ENCODE results near the gene FNIP2.

The FNIP2 gene

DNA sequence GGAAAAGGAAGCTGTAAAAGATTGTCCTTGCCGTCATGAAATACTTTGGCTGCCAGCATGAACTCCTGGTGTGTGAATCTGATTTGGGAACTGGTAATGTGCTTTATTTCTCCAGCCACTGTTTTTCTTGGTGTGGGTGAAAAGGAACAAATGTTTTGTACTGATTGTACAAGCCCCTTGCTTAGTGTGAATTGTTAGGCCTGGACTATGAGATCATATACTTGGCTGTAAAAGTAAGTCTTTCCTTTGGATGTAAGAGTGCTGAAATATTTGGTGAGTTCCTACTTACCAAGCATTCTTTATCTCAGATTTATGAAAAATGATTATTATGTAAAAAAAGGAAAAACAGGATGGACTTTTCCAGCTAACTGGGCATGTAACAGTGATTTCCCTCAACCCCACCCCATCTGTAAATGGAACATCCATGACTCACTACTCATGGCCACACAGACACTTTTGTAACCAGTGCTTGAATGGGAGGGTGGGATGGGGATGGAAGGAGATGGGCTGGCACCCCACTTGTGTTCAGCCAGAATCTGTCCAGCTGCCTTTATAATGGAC, 6.3 kb downstream of the FNIP2 start:
- DNase-seq (ENCODE audit: low spot score), result no peak
- TF ChIP-seq, protein P1, sequence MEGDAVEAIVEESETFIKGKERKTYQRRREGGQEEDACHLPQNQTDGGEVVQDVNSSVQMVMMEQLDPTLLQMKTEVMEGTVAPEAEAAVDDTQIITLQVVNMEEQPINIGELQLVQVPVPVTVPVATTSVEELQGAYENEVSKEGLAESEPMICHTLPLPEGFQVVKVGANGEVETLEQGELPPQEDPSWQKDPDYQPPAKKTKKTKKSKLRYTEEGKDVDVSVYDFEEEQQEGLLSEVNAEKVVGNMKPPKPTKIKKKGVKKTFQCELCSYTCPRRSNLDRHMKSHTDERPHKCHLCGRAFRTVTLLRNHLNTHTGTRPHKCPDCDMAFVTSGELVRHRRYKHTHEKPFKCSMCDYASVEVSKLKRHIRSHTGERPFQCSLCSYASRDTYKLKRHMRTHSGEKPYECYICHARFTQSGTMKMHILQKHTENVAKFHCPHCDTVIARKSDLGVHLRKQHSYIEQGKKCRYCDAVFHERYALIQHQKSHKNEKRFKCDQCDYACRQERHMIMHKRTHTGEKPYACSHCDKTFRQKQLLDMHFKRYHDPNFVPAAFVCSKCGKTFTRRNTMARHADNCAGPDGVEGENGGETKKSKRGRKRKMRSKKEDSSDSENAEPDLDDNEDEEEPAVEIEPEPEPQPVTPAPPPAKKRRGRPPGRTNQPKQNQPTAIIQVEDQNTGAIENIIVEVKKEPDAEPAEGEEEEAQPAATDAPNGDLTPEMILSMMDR (IDR thresholded peaks at IDR 0.05), result no peak
- Histone ChIP-seq H3K4me3 (peak overlapping the region; percentile 19), H3K27ac (peak overlapping the region; percentile 69 to 77)

DNA sequence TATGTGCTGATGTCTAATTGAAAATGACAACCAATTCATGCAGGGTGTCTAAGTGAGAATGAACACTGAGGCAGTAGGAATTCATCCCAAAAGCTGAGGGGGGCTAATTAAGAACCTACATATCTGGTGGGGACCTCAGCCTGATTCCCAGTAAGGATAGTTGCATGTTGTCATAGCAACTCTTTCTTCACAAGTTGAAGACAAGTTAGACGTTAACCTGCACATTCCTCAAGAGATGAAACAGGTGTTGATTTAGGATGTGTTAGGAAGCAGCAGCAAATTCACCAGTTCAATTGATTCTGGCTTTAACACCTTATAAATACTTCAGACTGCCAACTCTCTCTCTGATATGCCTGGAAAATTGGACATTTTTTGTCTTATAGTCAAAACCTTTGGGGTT, 7.3 kb downstream of the FNIP2 start:
- Histone ChIP-seq H3K4me3 (no peak overlapping the region), H3K27ac (peak overlapping the region in 1 of 2 donors; percentile 29)
- TF ChIP-seq, protein P1 (IDR thresholded peaks at IDR 0.05), result no peak
- no peak for DNase-seq (ENCODE audit: low spot score)

DNA sequence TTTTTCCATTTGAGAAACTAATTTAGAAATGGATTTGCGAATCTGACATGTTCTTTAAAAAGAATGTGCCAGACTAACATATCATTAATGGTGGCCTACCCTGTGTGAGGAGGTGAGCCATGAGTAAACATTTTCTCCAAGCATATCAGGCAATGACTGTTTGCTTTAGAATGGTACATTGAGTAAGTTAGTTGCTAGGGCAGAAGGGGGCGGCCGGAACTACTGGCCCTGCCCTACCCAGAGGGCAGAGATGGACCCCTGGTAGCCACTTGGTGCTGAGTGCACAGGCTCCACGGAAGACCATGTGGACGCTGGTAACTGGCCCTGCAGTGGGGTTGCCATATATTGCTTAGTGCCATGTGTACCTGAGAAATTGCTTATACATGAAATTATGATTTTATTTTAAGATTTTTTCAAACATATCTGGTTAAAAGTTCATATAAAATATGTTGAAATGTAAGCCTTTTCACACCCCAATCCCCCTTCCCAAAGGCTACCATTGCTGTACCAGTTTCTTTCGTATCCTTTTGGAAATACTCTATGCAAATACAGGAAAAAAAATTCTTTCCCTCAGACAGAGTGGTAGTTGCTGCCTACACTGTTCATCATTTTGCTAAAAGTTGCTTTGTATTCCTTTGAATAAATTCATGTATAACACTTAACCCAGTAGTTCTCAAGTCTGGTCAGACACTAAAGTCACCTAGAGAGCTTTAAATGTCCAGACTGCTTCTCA, 8.8 kb downstream of the FNIP2 start:
- TF ChIP-seq, protein P1 (IDR thresholded peaks at IDR 0.05), result no peak
- Histone ChIP-seq H3K27ac (no peak overlapping the region), H3K4me3 (no peak overlapping the region)
- no peak for DNase-seq (ENCODE audit: low spot score)

DNA sequence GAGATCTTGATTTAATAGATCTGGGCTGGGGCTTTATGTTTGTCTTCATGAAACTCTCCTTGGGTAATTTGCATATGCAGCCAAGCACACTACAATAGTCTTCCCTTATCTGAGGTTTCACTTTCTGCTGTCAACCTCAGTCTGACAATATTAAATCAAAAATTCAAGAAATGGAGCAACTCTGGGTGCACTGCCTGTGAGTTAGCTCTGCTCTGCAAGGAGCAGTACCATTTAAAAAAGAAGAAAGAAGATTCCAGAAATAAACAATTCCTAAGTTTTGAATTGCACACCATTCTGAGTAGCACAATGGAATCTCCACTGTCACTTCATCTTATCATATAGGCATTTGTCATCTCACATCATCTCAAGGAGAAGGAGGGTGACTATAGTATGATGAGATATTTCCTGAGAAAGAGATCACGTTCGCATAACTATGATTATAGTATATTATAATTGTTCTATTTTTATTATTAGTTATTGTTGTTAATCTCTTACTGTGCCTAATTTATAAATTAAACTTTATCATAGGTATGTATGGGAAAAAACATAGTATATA, 9.4 kb downstream of the FNIP2 start:
- H3K27ac ChIP-seq, result no peak overlapping the region
- DNase-seq (ENCODE audit: low spot score), result no peak
- H3K4me3 ChIP-seq, result no peak overlapping the region
- TF ChIP-seq, protein P1 (IDR thresholded peaks at IDR 0.05), result no peak

DNA sequence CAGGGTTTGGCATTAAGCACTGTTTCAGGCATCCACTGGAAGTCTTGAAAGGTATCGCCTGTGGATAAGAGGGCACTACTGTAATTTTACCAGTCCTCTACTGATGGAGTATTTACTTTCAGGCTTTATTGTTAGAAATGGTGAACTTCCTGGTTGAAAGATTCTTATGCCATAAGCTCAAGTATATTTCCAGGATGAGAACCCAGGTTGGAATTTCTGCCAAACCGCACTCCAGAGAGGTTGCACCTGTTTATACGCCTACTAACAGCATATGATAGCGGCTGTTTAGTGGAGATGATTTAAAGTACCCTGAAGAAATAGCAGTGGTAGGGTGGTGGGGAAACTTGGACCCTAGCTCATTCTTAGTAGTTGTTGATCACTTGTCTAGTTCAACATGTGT, 9.9 kb downstream of the FNIP2 start:
- DNase-seq (ENCODE audit: low spot score), result no peak
- H3K4me3 ChIP-seq, result no peak overlapping the region
- no peak overlapping the region for H3K27ac ChIP-seq
- TF ChIP-seq, protein P1 (IDR thresholded peaks at IDR 0.05), result no peak

DNA sequence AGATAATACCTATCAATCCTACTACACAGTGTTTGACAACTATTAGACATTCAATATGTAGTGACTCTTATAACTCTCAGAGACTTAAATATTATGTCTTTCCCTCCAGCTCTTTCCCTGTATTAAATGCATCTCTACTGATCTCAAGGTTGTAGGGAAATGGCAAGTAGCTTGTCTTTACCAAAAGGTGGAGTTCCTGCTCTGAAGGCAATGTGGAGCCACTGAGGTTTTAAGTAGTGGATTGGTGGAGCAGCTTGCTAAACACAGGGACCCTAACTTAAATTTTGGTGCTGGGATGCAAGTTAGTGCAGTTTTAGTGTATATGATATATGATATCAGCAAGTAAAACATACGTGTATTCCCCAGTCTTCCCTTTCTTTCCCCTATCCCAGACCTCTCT, 13.1 kb downstream of the FNIP2 start:
- TF ChIP-seq, protein P1 (IDR thresholded peaks at IDR 0.05), result no peak
- Histone ChIP-seq H3K27ac (no peak overlapping the region), H3K4me3 (no peak overlapping the region)
- no peak for DNase-seq (ENCODE audit: low spot score)
